ENCODE measurements around the gene PIGR. TPM values are rescaled to one million over a fixed set of nuclear protein-coding genes. Genes with fewer than 3 reads are reported as not detected.

Gene PIGR
- total and polyA plus RNA-seq, 9 of the 15 experiments (the other 6 are each of a cell fraction or from before 2014, with no cell fraction given) = 0.01 to 1.5 (median 0.03) TPM; not detected in 4

DNA sequence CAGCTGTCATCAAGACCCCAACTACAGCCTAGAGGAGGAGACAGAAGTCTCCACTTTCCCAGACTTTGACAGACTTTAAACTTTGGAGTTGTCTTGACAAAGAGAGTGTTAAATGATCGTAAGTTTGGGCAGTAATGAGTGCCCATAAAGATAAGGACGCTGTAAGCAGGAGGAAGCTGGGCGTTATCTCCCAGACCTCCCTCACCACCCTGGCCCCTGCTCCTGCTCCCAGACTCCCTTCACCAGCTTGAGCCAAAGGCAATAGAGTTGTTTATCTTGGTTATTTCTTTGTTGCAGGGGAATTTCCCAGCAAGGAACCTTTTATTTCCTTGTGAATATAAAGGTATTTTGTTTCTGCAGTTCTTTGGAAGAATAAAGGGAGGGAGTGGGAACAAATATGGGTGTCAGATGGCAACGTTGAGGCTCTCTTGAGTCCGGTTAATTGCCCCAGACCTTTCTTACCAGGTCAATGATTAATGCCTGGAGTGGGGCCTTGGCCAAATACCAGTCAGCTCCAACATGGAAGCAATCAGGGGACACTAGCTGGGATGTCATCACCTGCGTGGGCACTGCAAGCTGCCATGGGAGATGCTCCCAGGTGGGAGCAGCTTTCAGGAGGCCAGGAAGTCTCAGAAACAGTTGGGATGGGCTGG, 4.4 kb downstream of the PIGR start (continued):
- no peak for TF ChIP-seq ZC3H8 (IDR thresholded peaks at IDR 0.05)
- TF ChIP-seq, protein P1, sequence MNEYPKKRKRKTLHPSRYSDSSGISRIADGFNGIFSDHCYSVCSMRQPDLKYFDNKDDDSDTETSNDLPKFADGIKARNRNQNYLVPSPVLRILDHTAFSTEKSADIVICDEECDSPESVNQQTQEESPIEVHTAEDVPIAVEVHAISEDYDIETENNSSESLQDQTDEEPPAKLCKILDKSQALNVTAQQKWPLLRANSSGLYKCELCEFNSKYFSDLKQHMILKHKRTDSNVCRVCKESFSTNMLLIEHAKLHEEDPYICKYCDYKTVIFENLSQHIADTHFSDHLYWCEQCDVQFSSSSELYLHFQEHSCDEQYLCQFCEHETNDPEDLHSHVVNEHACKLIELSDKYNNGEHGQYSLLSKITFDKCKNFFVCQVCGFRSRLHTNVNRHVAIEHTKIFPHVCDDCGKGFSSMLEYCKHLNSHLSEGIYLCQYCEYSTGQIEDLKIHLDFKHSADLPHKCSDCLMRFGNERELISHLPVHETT (CRISPR knock-in tag; conservative IDR thresholded peaks at IDR 0.05 in 1 of 2, IDR thresholded peaks at IDR 0.05 in 1 of 2) = peak in 1 of 2 experiments; percentile 61; a peak in 2 of 4 replicates
- TF ChIP-seq ATF7 (IDR thresholded peaks at IDR 0.05) = no peak
- no peak for TF ChIP-seq RBM17 (IDR thresholded peaks at IDR 0.05; ENCODE audit: borderline replicate concordance, low read depth, low read length)
- no peak for TF ChIP-seq ZNF165 (CRISPR knock-in tag; IDR thresholded peaks at IDR 0.05; ENCODE audit: borderline replicate concordance)
- TF ChIP-seq ZNF140 (CRISPR knock-in tag; IDR thresholded peaks at IDR 0.05) = no peak
- TF ChIP-seq ERF (CRISPR knock-in tag; IDR thresholded peaks at IDR 0.05) = no peak
- TF ChIP-seq, protein P2, sequence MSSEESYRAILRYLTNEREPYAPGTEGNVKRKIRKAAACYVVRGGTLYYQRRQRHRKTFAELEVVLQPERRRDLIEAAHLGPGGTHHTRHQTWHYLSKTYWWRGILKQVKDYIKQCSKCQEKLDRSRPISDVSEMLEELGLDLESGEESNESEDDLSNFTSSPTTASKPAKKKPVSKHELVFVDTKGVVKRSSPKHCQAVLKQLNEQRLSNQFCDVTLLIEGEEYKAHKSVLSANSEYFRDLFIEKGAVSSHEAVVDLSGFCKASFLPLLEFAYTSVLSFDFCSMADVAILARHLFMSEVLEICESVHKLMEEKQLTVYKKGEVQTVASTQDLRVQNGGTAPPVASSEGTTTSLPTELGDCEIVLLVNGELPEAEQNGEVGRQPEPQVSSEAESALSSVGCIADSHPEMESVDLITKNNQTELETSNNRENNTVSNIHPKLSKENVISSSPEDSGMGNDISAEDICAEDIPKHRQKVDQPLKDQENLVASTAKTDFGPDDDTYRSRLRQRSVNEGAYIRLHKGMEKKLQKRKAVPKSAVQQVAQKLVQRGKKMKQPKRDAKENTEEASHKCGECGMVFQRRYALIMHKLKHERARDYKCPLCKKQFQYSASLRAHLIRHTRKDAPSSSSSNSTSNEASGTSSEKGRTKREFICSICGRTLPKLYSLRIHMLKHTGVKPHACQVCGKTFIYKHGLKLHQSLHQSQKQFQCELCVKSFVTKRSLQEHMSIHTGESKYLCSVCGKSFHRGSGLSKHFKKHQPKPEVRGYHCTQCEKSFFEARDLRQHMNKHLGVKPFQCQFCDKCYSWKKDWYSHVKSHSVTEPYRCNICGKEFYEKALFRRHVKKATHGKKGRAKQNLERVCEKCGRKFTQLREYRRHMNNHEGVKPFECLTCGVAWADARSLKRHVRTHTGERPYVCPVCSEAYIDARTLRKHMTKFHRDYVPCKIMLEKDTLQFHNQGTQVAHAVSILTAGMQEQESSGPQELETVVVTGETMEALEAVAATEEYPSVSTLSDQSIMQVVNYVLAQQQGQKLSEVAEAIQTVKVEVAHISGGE (CRISPR knock-in tag; IDR thresholded peaks at IDR 0.05) = 0 out of 6 replicates have a peak, but pooled peaks of 1 of the 3 experiments have one; percentile 20
- TF ChIP-seq, protein P3, sequence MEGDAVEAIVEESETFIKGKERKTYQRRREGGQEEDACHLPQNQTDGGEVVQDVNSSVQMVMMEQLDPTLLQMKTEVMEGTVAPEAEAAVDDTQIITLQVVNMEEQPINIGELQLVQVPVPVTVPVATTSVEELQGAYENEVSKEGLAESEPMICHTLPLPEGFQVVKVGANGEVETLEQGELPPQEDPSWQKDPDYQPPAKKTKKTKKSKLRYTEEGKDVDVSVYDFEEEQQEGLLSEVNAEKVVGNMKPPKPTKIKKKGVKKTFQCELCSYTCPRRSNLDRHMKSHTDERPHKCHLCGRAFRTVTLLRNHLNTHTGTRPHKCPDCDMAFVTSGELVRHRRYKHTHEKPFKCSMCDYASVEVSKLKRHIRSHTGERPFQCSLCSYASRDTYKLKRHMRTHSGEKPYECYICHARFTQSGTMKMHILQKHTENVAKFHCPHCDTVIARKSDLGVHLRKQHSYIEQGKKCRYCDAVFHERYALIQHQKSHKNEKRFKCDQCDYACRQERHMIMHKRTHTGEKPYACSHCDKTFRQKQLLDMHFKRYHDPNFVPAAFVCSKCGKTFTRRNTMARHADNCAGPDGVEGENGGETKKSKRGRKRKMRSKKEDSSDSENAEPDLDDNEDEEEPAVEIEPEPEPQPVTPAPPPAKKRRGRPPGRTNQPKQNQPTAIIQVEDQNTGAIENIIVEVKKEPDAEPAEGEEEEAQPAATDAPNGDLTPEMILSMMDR (IDR thresholded peaks at IDR 0.05 in 2 of 3, conservative IDR thresholded peaks at IDR 0.05 in 1 of 3; ENCODE audit: insufficient read depth in 2 of 3, low read depth in 1 of 3, low read length in 3 of 3) = no peak
- TF ChIP-seq, protein P4, sequence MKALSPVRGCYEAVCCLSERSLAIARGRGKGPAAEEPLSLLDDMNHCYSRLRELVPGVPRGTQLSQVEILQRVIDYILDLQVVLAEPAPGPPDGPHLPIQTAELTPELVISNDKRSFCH (CRISPR knock-in tag; IDR thresholded peaks at IDR 0.05) = no peak
- TF ChIP-seq, protein P4 (tag; IDR thresholded peaks at IDR 0.05) = no peak
- TF ChIP-seq HNRNPUL1 (IDR thresholded peaks at IDR 0.05; ENCODE audit: low read length) = no peak
- no peak for TF ChIP-seq HSF4 (CRISPR knock-in tag; IDR thresholded peaks at IDR 0.05; ENCODE audit: borderline replicate concordance)
- TF ChIP-seq TRIM24 (IDR thresholded peaks at IDR 0.05) = peak; percentile 16 to 53; a peak in 2 of 4 replicates
- TF ChIP-seq ZNF324 (CRISPR knock-in tag; IDR thresholded peaks at IDR 0.05) = no peak
- peak; percentile 66 for TF ChIP-seq TCF3 (CRISPR knock-in tag; IDR thresholded peaks at IDR 0.05)
- TF ChIP-seq, protein P5, sequence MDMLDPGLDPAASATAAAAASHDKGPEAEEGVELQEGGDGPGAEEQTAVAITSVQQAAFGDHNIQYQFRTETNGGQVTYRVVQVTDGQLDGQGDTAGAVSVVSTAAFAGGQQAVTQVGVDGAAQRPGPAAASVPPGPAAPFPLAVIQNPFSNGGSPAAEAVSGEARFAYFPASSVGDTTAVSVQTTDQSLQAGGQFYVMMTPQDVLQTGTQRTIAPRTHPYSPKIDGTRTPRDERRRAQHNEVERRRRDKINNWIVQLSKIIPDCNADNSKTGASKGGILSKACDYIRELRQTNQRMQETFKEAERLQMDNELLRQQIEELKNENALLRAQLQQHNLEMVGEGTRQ (CRISPR knock-in tag; IDR thresholded peaks at IDR 0.05) = no peak
